Peyer's patch (tissue), 4 donors: ENCODE measurements around the gene LIPJ. TPM values are rescaled to one million over a fixed set of nuclear protein-coding genes. Genes with fewer than 3 reads are reported as not detected.

Source experiments
- DNase-seq, 3 donors: peaks; one replicate each; pipeline ENCODE4 v3.0.0-alpha.2; 2017 to 2019
- H3K27ac ChIP-seq, 4 donors: fragments of 200-600 bp; sonication (generic); one replicate each; pipeline ENCODE4 v1.5.1; 2016 to 2019
- H3K27me3 ChIP-seq, 2 donors: fragments of 200-600 bp; sonication (generic); one replicate each; pipeline ENCODE4 v1.5.1; 2019
- H3K36me3 ChIP-seq, 3 donors: fragments of 200-600 bp; sonication (generic); one replicate each; pipeline ENCODE4 v1.5.1; 2016 to 2019
- H3K4me1 ChIP-seq, 4 donors: fragments of 200-600 bp; sonication (generic); one replicate each; pipeline ENCODE4 v1.5.1; 2016 to 2019
- H3K4me3 ChIP-seq, 4 donors: fragments of 200-600 bp; sonication (generic); 1 replicate in 3 of 4; 2 replicates in 1 of 4; pipeline ENCODE4 v1.5.1; 2016 to 2019; ENCODE audit warnings: mild to moderate bottlenecking in 1 of 4
- H3K9me3 ChIP-seq, 4 donors: fragments of 200-600 bp; sonication (generic); one replicate each; pipeline ENCODE4 v1.5.1; 2016 to 2019; ENCODE audit warnings: mild to moderate bottlenecking in 1 of 4
- CTCF ChIP-seq, 6 experiments: fragments of 450-650 bp in 4 of 6; fragments of 200-600 bp in 2 of 6; sonication (generic) in 1 of 6; IDR thresholded peaks; one replicate each; pipeline ENCODE4 v1.5.1; 2017 to 2019; ENCODE audit warnings: antibody characterized with exemption in 6 of 6, mild to moderate bottlenecking in 3 of 6, moderate library complexity in 1 of 6
- POLR2A ChIP-seq, 2 donors: fragments of 450-650 bp; IDR thresholded peaks; one replicate each; pipeline ENCODE4 v1.5.1; 2017; ENCODE audit warnings: antibody characterized with exemption in 2 of 2, mild to moderate bottlenecking in 2 of 2, moderate library complexity in 2 of 2
- total RNA-seq, 4 donors: library from RNA; depleted of rRNA; stranded (reverse); fragments of >200 nt; gene quantifications; one replicate each; pipeline ENCODE4 v1.1.0, GENCODE V29; 2016

LIPJ gene
- total RNA-seq, 4 donors from 2014 or later = not detected

- Histone ChIP-seq H3K36me3 (no peaks in the 10 kb centered on the region), H3K27me3 (no peaks in the 10 kb centered on the region), H3K4me3 (no peak overlapping the region), H3K4me1 (no peaks in the 10 kb centered on the region), H3K27ac (no peak overlapping the region), H3K9me3 (no peaks in the 10 kb centered on the region)
- DNase-seq = no peak
- TF ChIP-seq POLR2A (IDR thresholded peaks at IDR 0.05) (no peak), CTCF (IDR thresholded peaks at IDR 0.05) (no peak)
Measured at GRCh38 chr10:88555190-88555908, 31.2 kb upstream of the LIPJ start.

GRCh38 chr10:88557256-88557655, 29.3 kb upstream of the LIPJ start:
- Histone ChIP-seq H3K27me3 (no peaks in the 10 kb centered on the region), H3K4me3 (no peak overlapping the region), H3K9me3 (no peaks in the 10 kb centered on the region), H3K27ac (no peak overlapping the region), H3K36me3 (no peaks in the 10 kb centered on the region), H3K4me1 (no peaks in the 10 kb centered on the region)
- TF ChIP-seq CTCF (IDR thresholded peaks at IDR 0.05) (no peak), POLR2A (IDR thresholded peaks at IDR 0.05) (no peak)
- no peak for DNase-seq

GRCh38 chr10:88557658-88558057, 28.9 kb upstream of the LIPJ start:
- no peak for TF ChIP-seq POLR2A (IDR thresholded peaks at IDR 0.05)
- no peak for TF ChIP-seq CTCF (IDR thresholded peaks at IDR 0.05)
- Histone ChIP-seq H3K36me3 (no peaks in the 10 kb centered on the region), H3K4me1 (no peaks in the 10 kb centered on the region), H3K4me3 (no peak overlapping the region), H3K9me3 (no peaks in the 10 kb centered on the region), H3K27me3 (no peaks in the 10 kb centered on the region), H3K27ac (no peak overlapping the region)
- no peak for DNase-seq

- no peak overlapping the region for H3K27ac ChIP-seq
- TF ChIP-seq CTCF (IDR thresholded peaks at IDR 0.05) = no peak
- TF ChIP-seq POLR2A (IDR thresholded peaks at IDR 0.05) = no peak
Measured at GRCh38 chr10:88562152-88562551, 24.4 kb upstream of the LIPJ start.

GRCh38 chr10:88565072-88565471, 21.5 kb upstream of the LIPJ start:
- DNase-seq = no peak
- Histone ChIP-seq H3K9me3 (no peaks in the 10 kb centered on the region), H3K27me3 (no peaks in the 10 kb centered on the region), H3K27ac (no peak overlapping the region), H3K4me3 (no peak overlapping the region), H3K36me3 (no peaks in the 10 kb centered on the region), H3K4me1 (no peaks in the 10 kb centered on the region)
- TF ChIP-seq CTCF (IDR thresholded peaks at IDR 0.05) = peak in 4 of 6 experiments; percentile 20 to 49 (median 47)
- TF ChIP-seq POLR2A (IDR thresholded peaks at IDR 0.05) = no peak

More at GRCh38 chr10:88562152-88562551, 24.4 kb upstream of the LIPJ start:
- Histone ChIP-seq H3K4me3 (no peak overlapping the region), H3K36me3 (no peaks in the 10 kb centered on the region), H3K4me1 (no peaks in the 10 kb centered on the region), H3K9me3 (no peaks in the 10 kb centered on the region), H3K27me3 (no peaks in the 10 kb centered on the region)
- DNase-seq = no peak
